CD8-positive, alpha-beta memory T cell (primary cell): ENCODE data around the gene DOCK4. TPM values are rescaled to one million over a fixed set of nuclear protein-coding genes. Genes with fewer than 3 reads are reported as not detected.
A peak's percentile ranks its signal among the peaks of the same experiment; 100 is the strongest.

Source experiments
- CTCF ChIA-PET: fragments of 350-600 bp; sonication (Branson Sonifier 250); formaldehyde crosslinking; loops from one replicate; lab custom pipeline; 2021; ENCODE audit warnings: antibody characterized with exemption; lab: Charles Lee
- POLR2A ChIA-PET: fragments of 350-600 bp; sonication (Branson Sonifier 250); formaldehyde crosslinking; loops from one replicate; lab custom pipeline; 2021; ENCODE audit warnings: antibody characterized with exemption; lab: Charles Lee
- DNase-seq, 5 donors: peaks; one replicate each; pipeline versions ENCODE4 v3.0.0 to v3.0.0-alpha.2; 2020 to 2022; ENCODE audit warnings: mixed read lengths in 1 of 5
- H3K27ac ChIP-seq: one replicate; pipeline ENCODE4 v1.7.0; 2013; ENCODE audit warnings: low read depth, mild to moderate bottlenecking, low read length, moderate library complexity
- H3K27me3 ChIP-seq: 2 replicates; pipeline ENCODE4 v1.7.0; 2013; ENCODE audit warnings: low read length, mild to moderate bottlenecking; ENCODE audit not compliant: insufficient read depth, poor library complexity, severe bottlenecking
- H3K36me3 ChIP-seq: 2 replicates; pipeline ENCODE4 v1.7.0; 2013; ENCODE audit warnings: mild to moderate bottlenecking, low read length, moderate library complexity; ENCODE audit not compliant: insufficient read depth
- H3K4me1 ChIP-seq: 2 replicates; pipeline ENCODE4 v1.7.0; 2013; ENCODE audit warnings: mild to moderate bottlenecking, low read length, moderate library complexity; ENCODE audit not compliant: insufficient read depth
- H3K4me3 ChIP-seq: 2 replicates; pipeline ENCODE4 v1.7.0; 2013; ENCODE audit warnings: mild to moderate bottlenecking, low read length
- H3K9me3 ChIP-seq: 2 replicates; pipeline ENCODE4 v1.7.0; 2013; ENCODE audit warnings: mild to moderate bottlenecking, low read length
- H3K27ac Mint-ChIP-seq, 8 donors: one replicate each; pipeline ENCODE4 v1.8.0; 2020 to 2021; ENCODE audit warnings: mixed read lengths in 8 of 8, mild to moderate bottlenecking in 6 of 8, inconsistent platforms in 3 of 8, moderate library complexity in 3 of 8
- H3K27me3 Mint-ChIP-seq, 2 donors: one replicate each; pipeline ENCODE4 v1.8.0; 2020 to 2021; ENCODE audit warnings: mixed read lengths in 2 of 2, mild to moderate bottlenecking in 1 of 2, moderate library complexity in 1 of 2
- H3K36me3 Mint-ChIP-seq, 3 donors: one replicate each; pipeline ENCODE4 v1.8.0; 2020 to 2021; ENCODE audit warnings: mixed read lengths in 3 of 3, inconsistent platforms in 1 of 3, mild to moderate bottlenecking in 1 of 3
- H3K4me1 Mint-ChIP-seq, 3 donors: one replicate each; pipeline ENCODE4 v1.8.0; 2020 to 2021; ENCODE audit warnings: mixed read lengths in 3 of 3, inconsistent platforms in 1 of 3, mild to moderate bottlenecking in 1 of 3
- H3K4me3 Mint-ChIP-seq, 7 donors: one replicate each; pipeline ENCODE4 v1.8.0; 2020 to 2021; ENCODE audit warnings: mixed read lengths in 7 of 7, mild to moderate bottlenecking in 6 of 7, moderate library complexity in 4 of 7, inconsistent platforms in 2 of 7
- H3K9me3 Mint-ChIP-seq, 5 donors: one replicate each; pipeline ENCODE4 v1.8.0; 2020 to 2022; ENCODE audit warnings: mixed read lengths in 5 of 5, mild to moderate bottlenecking in 3 of 5, moderate library complexity in 2 of 5, inconsistent platforms in 1 of 5
- polyA plus RNA-seq: library from polyadenylated mRNA; unstranded; fragments of 300-500 nt; fragmentation: Illumina TruSeq; gene quantifications from one replicate; pipeline ENCODE4 v1.2.3, GENCODE V29; 2021
- total RNA-seq, 2 experiments: library from RNA; stranded (reverse); gene quantifications; one replicate each; pipeline ENCODE4 v1.2.3, GENCODE V29; 2021

The DOCK4 gene
- total and polyA plus RNA-seq, 3 experiments from 2014 or later = 1.2 TPM; not detected in 1

DNA sequence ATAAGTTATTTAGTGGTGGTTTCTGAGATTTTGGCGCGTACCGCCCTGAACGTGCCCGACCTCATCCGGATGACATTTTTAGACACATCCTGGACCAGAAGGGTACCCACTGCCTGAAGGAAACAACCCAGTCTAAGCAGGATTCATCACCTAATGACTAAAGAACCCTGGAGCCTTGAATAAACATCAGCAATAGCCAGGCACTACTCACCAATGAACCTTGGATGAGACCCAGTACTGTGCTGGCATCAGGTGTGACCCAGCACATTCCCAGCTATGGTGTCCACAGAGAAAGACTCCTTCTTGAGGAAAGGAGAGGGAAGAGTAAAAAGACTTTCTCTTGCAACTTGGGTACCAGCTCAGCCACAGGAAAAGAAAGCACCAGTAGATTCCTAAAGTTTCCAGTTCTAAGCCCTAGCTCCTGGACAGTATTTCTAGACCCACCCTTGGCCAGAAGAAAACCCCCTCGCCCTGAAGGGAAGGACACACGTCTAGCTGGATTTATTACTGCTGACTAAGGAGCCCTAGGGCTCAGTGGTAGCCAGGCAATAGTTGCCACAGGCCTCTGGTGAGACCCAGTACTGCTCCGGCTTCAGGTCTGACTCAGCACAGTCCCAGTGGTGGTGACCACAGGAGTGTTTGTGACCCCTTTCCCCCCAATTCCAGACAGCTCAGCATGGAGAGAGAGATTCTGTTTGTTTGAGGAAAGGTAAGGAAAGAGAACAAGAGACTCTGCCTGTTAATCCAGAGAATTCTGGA, 32.8 kb upstream of the DOCK4 start:
- H3K9me3 ChIP-seq = no peaks in the 10 kb centered on the region
- Mint-ChIP-seq H3K4me3 (no peak overlapping the region), H3K27ac (peak overlapping the region in 1 of 8 donors; percentile 40), H3K4me1 (peaks cover 5 to 12% (median 8%) of the 10 kb centered on the region in 3 donors), H3K9me3 (peaks cover 0 to 11% (median 6%) of the 10 kb centered on the region in 5 donors), H3K27me3 (no peaks in the 10 kb centered on the region), H3K36me3 (peaks cover 6 to 55% (median 12%) of the 10 kb centered on the region in 3 donors)
- POLR2A ChIA-PET = no interaction called here
- H3K27ac ChIP-seq = no peak overlapping the region
- H3K4me3 ChIP-seq = no peak overlapping the region
- H3K36me3 ChIP-seq = no peaks in the 10 kb centered on the region
- H3K4me1 ChIP-seq = no peaks in the 10 kb centered on the region
- DNase-seq = no peak
- H3K27me3 ChIP-seq = no peaks in the 10 kb centered on the region
- CTCF ChIA-PET = no interaction called here

DNA sequence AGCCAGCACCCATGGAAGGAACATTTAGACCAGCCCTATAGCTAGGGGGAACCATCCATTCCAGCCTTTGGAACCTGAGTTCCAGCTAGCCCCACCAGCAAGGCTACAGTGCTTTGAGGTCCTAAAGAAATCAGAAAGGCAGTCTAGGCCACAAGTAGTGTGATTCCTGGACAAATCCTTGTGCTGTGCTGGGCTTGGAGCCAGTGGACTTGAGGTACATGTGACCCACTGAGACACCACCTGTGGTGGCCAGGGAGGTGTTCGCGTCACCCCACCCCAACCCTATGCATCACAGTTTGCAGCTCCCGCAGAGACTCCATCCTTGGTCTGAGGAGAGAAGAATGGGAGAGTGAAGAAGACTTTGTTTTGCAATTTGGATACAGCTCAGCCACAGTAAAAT, 32.1 kb upstream of the DOCK4 start:
- no peak overlapping the region for H3K4me3 ChIP-seq
- Mint-ChIP-seq H3K27ac (no peak overlapping the region), H3K4me1 (peaks cover 6 to 15% (median 10%) of the 10 kb centered on the region in 3 donors), H3K36me3 (peaks cover 6 to 59% (median 12%) of the 10 kb centered on the region in 3 donors), H3K9me3 (peaks cover 0 to 11% (median 6%) of the 10 kb centered on the region in 5 donors), H3K4me3 (no peak overlapping the region), H3K27me3 (peaks cover 0 to under 1% of the 10 kb centered on the region in 2 donors)
- DNase-seq = no peak
- no peaks in the 10 kb centered on the region for H3K36me3 ChIP-seq
- H3K27me3 ChIP-seq = no peaks in the 10 kb centered on the region
- H3K27ac ChIP-seq = no peak overlapping the region
- no peaks in the 10 kb centered on the region for H3K9me3 ChIP-seq
- POLR2A ChIA-PET = no interaction called here
- H3K4me1 ChIP-seq = no peaks in the 10 kb centered on the region
- CTCF ChIA-PET = no interaction called here

DNA sequence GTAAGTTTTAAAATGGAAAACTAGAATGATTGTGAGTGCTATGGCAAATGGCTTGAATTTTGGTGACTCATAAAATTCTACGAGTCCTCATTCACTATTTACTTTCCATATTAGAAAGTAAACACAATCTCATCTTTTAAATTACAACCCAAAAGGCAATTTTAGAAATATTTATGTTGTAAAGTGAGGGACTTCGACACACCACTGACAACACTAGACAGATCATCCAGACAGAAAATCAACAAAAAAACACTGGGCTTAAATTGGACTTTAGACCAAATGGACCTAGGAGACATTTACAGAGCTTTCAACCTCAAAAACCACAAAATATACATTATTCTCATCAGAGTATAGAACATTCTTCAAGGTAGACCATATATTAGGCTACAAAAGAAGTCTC, 30.4 kb upstream of the DOCK4 start:
- Histone ChIP-seq H3K9me3 (no peaks in the 10 kb centered on the region), H3K4me1 (no peaks in the 10 kb centered on the region), H3K27me3 (no peaks in the 10 kb centered on the region), H3K4me3 (no peak overlapping the region), H3K27ac (no peak overlapping the region), H3K36me3 (no peaks in the 10 kb centered on the region)
- no peak overlapping the region for H3K27ac Mint-ChIP-seq
- no peak overlapping the region for H3K4me3 Mint-ChIP-seq
- peaks cover 6 to 64% (median 13%) of the 10 kb centered on the region in 3 donors for H3K36me3 Mint-ChIP-seq
- peaks cover 12 to 26% (median 21%) of the 10 kb centered on the region in 3 donors for H3K4me1 Mint-ChIP-seq
- H3K27me3 Mint-ChIP-seq = peaks cover 0 to 2% of the 10 kb centered on the region in 2 donors
- DNase-seq = no peak
- peaks cover 0 to 11% (median 5%) of the 10 kb centered on the region in 5 donors for H3K9me3 Mint-ChIP-seq
- POLR2A ChIA-PET = no interaction called here
- CTCF ChIA-PET = no interaction called here

DNA sequence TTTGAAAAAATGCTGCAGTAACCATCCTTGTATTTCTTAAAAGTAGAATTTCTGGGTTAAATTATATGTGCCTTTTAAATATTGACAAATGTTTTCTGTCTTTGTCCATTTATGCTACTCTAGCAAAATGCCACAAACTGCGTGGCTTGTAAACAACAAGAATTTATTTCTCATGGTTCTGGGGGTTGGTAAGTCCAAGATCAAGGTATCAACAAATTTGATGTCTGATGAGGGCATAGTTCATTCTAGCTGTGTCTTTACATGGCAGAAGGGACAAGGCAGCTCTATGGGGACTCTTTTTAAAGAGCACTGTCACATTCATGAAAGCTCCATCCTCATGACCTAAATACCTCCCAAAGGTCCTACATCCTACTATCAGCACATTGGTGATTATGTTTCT, 27.9 kb upstream of the DOCK4 start:
- CTCF ChIA-PET = no interaction called here
- Mint-ChIP-seq H3K4me1 (peaks cover 22 to 42% (median 39%) of the 10 kb centered on the region in 3 donors), H3K4me3 (no peak overlapping the region), H3K27ac (no peak overlapping the region), H3K27me3 (peaks cover 0 to 2% of the 10 kb centered on the region in 2 donors), H3K9me3 (peaks cover 0 to 7% (median 5%) of the 10 kb centered on the region in 5 donors), H3K36me3 (peaks cover 6 to 42% (median 12%) of the 10 kb centered on the region in 3 donors)
- H3K4me1 ChIP-seq = no peaks in the 10 kb centered on the region
- H3K36me3 ChIP-seq = no peaks in the 10 kb centered on the region
- H3K9me3 ChIP-seq = no peaks in the 10 kb centered on the region
- no peak overlapping the region for H3K4me3 ChIP-seq
- H3K27me3 ChIP-seq = no peaks in the 10 kb centered on the region
- DNase-seq = no peak
- POLR2A ChIA-PET = no interaction called here
- no peak overlapping the region for H3K27ac ChIP-seq

DNA sequence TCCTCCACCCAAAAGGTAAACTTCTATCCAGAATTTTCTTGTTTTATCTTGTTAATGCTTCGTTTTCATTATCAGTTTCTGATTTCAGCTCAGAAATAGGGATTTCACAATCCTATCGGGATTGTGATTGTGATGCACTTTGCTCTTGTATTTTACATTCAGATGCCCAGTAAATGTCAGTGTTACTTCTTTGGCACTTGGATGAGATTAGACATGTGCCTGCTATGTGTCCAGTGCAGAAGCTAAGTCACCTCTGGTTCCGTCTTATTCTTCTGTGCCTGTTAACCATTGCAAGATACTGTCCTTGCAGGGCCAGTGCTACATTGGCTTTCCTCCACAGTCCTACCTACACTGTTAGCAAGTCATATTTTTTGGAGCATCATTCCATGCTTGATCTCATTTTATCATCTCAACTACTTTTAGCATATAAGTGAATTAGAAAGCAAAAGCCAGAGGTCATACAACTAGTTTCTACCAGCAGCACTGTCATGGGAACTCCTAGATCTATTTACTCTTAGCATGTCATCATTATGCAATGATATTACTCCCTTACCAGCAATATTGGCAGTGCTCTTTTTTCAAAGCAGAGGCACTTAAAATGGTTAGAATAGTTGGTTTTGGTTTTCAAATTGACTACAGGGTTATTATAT, 27.0 kb upstream of the DOCK4 start:
- ChIA-PET CTCF (no interaction called here), POLR2A (no interaction called here)
- Histone ChIP-seq H3K4me3 (no peak overlapping the region), H3K36me3 (no peaks in the 10 kb centered on the region), H3K4me1 (no peaks in the 10 kb centered on the region), H3K27me3 (no peaks in the 10 kb centered on the region), H3K27ac (no peak overlapping the region), H3K9me3 (no peaks in the 10 kb centered on the region)
- Mint-ChIP-seq H3K9me3 (peaks cover 0 to 7% (median 5%) of the 10 kb centered on the region in 5 donors), H3K4me1 (peaks cover 26 to 47% (median 46%) of the 10 kb centered on the region in 3 donors), H3K36me3 (peaks cover 6 to 38% (median 12%) of the 10 kb centered on the region in 3 donors), H3K27ac (no peak overlapping the region), H3K4me3 (no peak overlapping the region), H3K27me3 (peaks cover 0 to 2% of the 10 kb centered on the region in 2 donors)
- DNase-seq = no peak

DNA sequence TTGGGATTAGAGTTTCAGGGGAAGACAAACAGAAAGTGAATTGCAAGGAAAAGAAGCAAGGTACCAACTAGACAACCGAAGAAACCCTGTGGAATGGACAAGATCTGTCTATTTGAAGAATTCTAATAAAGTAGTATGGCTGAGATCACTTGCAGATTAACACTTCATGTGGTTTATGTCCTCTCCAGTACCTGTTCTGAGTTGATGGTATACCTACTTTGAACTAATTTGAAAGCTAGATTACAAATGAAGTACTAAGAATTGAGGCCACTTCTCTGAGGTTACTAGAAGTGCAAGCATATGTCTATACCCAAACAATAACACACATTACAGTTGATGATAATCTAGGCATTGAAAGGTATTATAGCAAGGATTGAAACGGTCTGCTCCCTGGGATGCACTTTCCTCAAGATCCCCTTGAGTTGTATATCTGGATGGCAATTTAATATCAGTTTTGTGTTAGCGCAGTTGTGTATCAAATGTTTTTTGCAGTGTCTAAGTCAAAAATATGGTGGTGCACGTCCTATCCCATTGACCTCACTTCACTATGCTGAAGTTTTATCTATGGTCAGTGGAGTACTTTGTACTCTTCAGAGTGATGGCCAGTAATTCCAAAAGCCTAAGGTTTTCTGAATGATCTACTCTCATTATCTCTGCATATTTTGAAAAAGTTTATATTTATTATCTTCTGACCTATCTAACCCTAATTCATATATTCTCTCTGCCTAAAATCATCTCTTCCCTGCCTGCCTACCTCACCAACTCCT, 26.2 kb upstream of the DOCK4 start:
- Histone ChIP-seq H3K27ac (no peak overlapping the region), H3K4me3 (no peak overlapping the region), H3K27me3 (no peaks in the 10 kb centered on the region), H3K36me3 (no peaks in the 10 kb centered on the region), H3K4me1 (no peaks in the 10 kb centered on the region), H3K9me3 (no peaks in the 10 kb centered on the region)
- Mint-ChIP-seq H3K4me1 (peaks cover 26 to 52% (median 50%) of the 10 kb centered on the region in 3 donors), H3K9me3 (peaks cover 0 to 7% (median 5%) of the 10 kb centered on the region in 5 donors), H3K27ac (no peak overlapping the region), H3K4me3 (no peak overlapping the region), H3K27me3 (peaks cover 0 to 2% of the 10 kb centered on the region in 2 donors), H3K36me3 (peaks cover 6 to 31% (median 11%) of the 10 kb centered on the region in 3 donors)
- DNase-seq = no peak
- ChIA-PET CTCF (no interaction called here), POLR2A (no interaction called here)

DNA sequence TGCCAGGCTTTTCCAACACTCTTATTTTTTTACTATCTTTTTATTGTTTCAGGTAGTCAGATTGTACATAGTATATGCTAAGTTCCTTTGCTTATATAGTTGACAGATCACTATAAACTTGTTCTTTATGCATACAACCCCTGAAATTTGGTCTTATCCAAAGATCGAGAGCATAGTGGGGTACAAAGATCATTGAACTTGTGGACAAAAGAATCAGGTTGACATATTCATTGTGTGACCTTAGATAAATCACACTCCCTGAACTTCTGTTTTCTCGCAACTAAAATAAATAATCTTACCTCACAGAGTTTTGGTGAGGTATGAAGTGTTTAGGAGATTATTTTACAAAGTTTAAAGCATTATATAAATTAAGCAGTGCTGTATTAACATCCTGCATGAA, 22.4 kb upstream of the DOCK4 start:
- CTCF ChIA-PET = interaction anchor here (0.6 kb wide), 1 partner anchor 969 kb away, joined by 3 read pairs; no protein-coding TSS in a partner anchor
- H3K27ac Mint-ChIP-seq = no peak overlapping the region
- H3K9me3 Mint-ChIP-seq = peaks cover 0 to 2% (median 0%) of the 10 kb centered on the region in 5 donors
- H3K4me1 Mint-ChIP-seq = peaks cover 40 to 65% (median 64%) of the 10 kb centered on the region in 3 donors
- H3K27ac ChIP-seq = no peak overlapping the region
- H3K36me3 Mint-ChIP-seq = peaks cover 0 to 8% (median 8%) of the 10 kb centered on the region in 3 donors
- no peak overlapping the region for H3K4me3 ChIP-seq
- DNase-seq = no peak
- no peaks in the 10 kb centered on the region for H3K27me3 ChIP-seq
- no peak overlapping the region for H3K4me3 Mint-ChIP-seq
- no peaks in the 10 kb centered on the region for H3K36me3 ChIP-seq
- peaks cover 0 to 2% of the 10 kb centered on the region in 2 donors for H3K27me3 Mint-ChIP-seq
- H3K9me3 ChIP-seq = no peaks in the 10 kb centered on the region
- no peaks in the 10 kb centered on the region for H3K4me1 ChIP-seq
- POLR2A ChIA-PET = no interaction called here
